GM20000 (cell line): ENCODE results near the gene ZBTB37.
A peak's percentile ranks its signal among the peaks of the same experiment; 100 is the strongest.
"Not testable (repeated sequence)": the region's sequence is repeated elsewhere in the genome, so short reads cannot be mapped to it uniquely, and the experiment has no call there.

Experiments
- DNase-seq: peaks from one replicate; pipeline ENCODE4 v3.0.0; 2012; ENCODE audit warnings: low spot score
- CTCF ChIP-seq: IDR thresholded peaks from 2 replicates; pipeline ENCODE4 v1.5.1; 2012; ENCODE audit warnings: mild to moderate bottlenecking, control low read depth; ENCODE audit errors: extremely low read depth, missing control alignments

ZBTB37 gene

DNA sequence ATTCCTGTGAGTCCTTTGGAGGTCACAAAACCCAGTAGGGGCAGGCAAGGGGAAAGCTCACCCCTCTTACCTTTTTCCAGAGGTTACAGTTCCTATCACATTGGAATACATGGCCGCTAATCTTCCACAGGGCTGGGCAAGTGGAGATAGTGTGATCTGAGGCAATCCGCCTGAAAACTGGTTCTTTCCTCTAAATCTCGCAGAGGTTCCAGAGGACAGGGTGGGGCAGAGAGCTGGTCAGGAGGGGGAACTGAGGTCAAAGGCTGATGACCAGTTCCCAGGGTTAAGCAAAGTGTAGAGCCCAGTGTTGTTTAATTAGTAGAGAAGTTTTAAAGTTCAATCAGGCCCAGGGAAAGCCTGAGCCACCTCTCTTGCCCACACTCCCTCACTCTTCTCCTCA is 49.0 kb downstream of the ZBTB37 start, which contains the start of gene SERPINC1:
SERPINC1 (minus strand) TSS at position 179 of the 400 bp plus-strand sequence; CDS start at position 111, 68 bp downstream.
- DNase-seq = no peak
- TF ChIP-seq CTCF = no peak

DNA sequence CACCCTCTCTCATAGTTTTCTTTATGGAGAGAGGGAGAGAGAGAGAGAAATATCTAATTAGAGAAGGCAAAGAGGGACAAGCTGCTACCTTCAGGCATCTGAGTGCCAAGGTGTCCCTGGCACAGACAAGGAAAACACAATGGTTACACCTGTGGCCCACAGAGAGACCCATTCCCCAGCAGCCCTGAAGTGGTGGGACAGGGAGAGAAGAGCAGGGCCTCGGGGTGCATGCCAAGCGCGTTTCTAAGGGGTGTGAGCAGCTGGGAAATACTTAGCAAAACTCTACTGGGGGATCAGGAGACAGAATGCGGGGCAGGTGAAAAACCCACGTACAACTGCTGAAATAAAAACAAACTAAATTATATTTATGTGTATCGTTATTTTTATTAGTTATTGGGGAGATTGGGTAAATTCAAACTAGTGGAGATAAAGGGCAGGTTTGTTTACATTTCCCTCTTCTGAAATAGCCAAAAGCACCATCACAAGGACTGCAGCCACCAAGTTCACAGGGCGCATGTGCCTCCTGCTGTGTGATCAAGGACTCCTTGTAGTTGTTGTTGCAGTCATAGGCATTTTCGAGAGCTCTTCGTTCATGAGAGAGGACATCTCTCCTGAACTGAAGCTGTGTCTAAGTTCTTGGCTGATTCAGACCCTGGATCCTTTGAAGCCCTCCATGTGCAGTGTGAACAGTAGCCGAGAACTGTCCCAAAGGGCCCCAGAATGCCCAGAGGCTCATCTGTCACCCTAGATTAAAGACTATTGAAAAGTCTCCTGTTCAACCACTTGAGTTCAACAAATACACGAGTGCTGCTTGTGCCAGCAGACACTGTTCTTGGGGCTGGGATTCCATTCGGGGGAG is 49.7 kb downstream of the ZBTB37 start:
- no peak for DNase-seq
- no peak for TF ChIP-seq CTCF

GRCh38 chr1:173920861-173921260 is 52.7 kb downstream of the ZBTB37 start:
- no peak for DNase-seq
- TF ChIP-seq CTCF = no peak

- DNase-seq = no peak
- no peak for TF ChIP-seq CTCF
Measured at GRCh38 chr1:173925306-173926242, 57.4 kb downstream of the ZBTB37 start.

DNA sequence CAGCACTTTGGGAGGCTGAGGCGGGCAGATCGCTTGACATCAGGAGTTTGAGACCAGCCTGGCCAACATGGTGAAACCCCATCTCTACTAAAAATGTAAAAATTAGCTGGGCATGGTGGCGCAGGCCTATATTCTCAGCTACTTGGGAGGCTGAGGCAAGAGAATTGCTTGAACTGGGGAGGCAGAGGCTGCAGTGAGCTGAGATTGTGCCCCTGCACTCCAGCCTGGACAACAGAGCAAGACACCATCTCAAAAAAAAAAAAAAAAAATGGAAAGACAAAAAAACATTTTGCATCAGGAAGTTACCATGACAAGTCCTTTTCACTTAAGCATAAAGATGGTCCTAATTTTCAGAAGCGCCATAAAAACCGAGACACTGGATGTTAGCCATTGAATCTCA is 62.4 kb downstream of the ZBTB37 start:
- DNase-seq = not testable (repeated sequence)

GRCh38 chr1:173934440-173934839 is 66.3 kb downstream of the ZBTB37 start:
- no peak for TF ChIP-seq CTCF
- DNase-seq = no peak

GRCh38 chr1:173937062-173937461 is 68.9 kb downstream of the ZBTB37 start:
- DNase-seq = peak; percentile 10
- TF ChIP-seq CTCF = no peak
